Activated CD8-positive, alpha-beta memory T cell treated with anti-CD3 and anti-CD28 coated beads, Interleukin-2, amount 50 U/mL, for 1 hour (primary cell): Measurements from ENCODE around the gene MST1R.
A peak's percentile ranks its signal among the peaks of the same experiment; 100 is the strongest.

Experiments
- DNase-seq: peaks from one replicate; pipeline ENCODE4 v3.0.0-alpha.2; 2020; ENCODE audit errors: extremely low read depth

MST1R gene

GRCh38 chr3:49840388-49840787, 63.3 kb downstream of the MST1R start:
- no peak for DNase-seq

- peak; percentile 62 for DNase-seq
Observed at GRCh38 chr3:49839193-49839809, 64.4 kb downstream of the MST1R start.
